ENCODE measurements around the gene HS3ST3A1. TPM values are rescaled to one million over a fixed set of nuclear protein-coding genes. Genes with fewer than 3 reads are reported as not detected.

HS3ST3A1 gene
- 0.10 TPM in 1 of 2 replicates, not detected in the other for total RNA-seq

DNA sequence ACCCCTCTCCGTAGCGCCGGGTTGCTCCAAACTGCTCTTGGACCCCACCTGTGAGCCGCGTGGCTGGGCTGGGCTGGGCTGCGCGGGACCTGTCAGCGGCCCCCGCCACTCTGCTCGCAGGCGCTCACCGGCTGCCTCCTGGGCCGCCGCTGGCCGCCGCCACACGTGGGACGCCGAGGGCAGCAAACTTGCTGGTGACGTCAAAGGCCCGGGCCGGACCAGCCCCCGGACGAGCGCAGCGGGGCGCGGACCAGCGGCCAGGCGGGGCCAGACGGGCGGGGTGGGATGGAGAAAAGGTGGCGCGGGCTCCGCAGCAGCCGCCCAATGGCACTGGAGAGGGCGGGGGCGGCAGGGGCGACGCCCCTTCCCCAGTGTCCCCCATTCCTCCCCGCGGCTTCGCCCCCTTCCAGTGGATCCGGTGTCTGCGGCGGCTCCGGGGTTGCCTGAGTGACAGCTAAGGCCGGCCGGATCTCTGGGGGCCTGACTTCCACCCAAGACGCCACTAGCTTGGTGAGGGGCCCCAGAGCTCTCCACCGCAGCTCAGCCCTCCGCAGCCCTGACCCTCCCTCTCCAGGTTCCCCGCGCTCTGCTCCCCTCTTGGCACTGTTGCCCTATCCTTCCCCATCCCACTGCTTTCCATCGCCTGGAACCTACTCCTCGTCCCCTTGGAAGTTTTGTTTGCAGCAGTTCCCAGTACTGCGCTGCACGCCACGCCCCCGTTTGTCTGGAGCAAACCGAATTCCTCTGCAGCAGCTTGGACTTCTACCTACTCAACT, at the start of gene HS3ST3A1:
Gene HS3ST3A1 (minus strand): TSS at position 154 of the 776 bp plus-strand sequence. CDS start 800 bp downstream, outside the sequence.

Small RNAs within 50 kb of the gene (small RNA-seq; reads per million reads assigned to genes)
- gene MIR548H3, result not detected

Data from vein endothelial cell (primary cell).